ENCODE measurements around the gene KIAA1328.
"Not testable (repeated sequence)": the region's sequence is repeated elsewhere in the genome, so short reads cannot be mapped to it uniquely, and the experiment has no call there.

KIAA1328 gene

DNA sequence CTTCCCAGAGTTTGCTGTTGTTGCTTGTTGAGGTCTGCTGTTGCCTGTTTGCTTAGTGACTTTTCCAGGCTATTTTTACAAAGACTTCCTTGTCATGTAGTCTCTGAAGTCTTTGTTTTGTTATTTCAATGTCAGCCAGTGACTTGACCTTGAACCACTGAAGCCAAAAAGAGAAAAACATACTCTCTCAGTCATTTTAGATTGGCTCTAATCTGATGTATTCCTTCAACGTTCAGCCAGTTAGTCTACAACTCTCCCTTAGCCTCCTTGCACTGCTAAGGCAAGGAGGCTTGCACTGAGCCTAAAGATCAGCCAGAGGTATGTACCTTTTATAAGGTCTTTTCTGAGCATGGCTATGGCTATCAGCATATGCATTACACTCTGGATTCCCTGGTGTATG is 27.9 kb downstream of the KIAA1328 start:
- TF ChIP-seq, protein P1, sequence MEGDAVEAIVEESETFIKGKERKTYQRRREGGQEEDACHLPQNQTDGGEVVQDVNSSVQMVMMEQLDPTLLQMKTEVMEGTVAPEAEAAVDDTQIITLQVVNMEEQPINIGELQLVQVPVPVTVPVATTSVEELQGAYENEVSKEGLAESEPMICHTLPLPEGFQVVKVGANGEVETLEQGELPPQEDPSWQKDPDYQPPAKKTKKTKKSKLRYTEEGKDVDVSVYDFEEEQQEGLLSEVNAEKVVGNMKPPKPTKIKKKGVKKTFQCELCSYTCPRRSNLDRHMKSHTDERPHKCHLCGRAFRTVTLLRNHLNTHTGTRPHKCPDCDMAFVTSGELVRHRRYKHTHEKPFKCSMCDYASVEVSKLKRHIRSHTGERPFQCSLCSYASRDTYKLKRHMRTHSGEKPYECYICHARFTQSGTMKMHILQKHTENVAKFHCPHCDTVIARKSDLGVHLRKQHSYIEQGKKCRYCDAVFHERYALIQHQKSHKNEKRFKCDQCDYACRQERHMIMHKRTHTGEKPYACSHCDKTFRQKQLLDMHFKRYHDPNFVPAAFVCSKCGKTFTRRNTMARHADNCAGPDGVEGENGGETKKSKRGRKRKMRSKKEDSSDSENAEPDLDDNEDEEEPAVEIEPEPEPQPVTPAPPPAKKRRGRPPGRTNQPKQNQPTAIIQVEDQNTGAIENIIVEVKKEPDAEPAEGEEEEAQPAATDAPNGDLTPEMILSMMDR (conservative IDR thresholded peaks at IDR 0.05): no peak
- no peak for TF ChIP-seq ZFX (IDR thresholded peaks at IDR 0.05)
- H3K27ac ChIP-seq: no peak overlapping the region

DNA sequence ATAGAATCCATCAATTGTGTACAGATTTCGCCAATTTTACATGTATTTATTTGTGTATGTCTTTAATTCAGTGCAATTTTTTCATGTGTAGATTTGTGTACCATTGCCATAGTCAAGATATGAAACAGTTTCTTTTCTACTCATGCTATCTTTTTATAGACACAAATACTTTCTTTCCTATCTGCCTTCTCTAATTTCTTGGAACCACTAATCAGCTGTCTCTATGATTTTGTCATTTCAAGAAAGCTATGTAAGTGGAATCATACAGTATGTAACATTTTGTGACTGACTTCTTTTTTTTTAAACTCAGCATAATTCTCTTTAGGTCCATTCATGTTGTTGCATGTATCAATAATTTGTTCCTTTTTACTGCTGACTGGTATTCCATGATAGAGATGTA is 33.3 kb downstream of the KIAA1328 start:
- TF ChIP-seq ZFX (IDR thresholded peaks at IDR 0.05): no peak
- TF ChIP-seq, protein P1 (conservative IDR thresholded peaks at IDR 0.05): no peak
- no peak overlapping the region for H3K27ac ChIP-seq

DNA sequence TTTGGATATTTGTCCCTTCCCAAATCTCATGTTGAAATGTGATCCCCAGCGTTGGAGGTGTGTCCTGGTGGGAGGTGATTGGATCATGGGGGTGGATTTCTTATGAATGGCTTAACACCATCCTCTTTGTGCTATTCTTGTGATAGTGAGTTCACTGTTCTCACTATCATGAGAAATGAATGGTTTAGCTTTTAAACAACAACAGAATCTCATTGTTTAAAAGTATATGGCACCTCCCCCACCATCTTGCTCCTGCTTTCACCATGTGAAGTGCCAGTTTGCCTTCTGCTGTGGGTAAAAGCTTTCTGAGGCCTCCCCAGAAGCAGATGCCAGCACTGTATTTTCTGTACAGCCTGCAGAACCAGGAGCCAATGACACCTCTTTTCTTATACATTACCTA is 38.1 kb downstream of the KIAA1328 start:
- no peak for TF ChIP-seq ZFX (IDR thresholded peaks at IDR 0.05)
- TF ChIP-seq, protein P1 (conservative IDR thresholded peaks at IDR 0.05): no peak

DNA sequence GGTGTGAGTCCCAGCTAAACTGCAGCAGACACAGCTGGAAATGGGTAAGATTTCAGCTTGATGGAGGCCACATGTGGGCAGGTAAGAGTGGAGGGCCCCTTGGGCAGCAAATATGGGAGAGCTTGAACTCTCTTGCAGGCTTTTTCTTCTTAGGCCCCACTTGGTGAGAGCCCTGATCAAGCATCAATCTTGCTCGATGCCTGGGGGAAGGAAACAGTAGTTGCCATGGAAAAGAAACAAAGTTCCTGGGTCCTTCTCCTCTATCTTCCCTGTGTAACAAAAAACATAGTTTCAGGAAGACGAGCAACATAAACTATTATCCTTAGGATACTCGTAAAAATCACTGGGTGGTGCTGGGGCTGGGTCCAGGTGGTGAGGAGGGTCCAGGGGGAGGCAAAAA is 42.9 kb downstream of the KIAA1328 start:
- H3K27ac ChIP-seq: no peak overlapping the region
- TF ChIP-seq ZFX (IDR thresholded peaks at IDR 0.05): no peak
- TF ChIP-seq, protein P1 (conservative IDR thresholded peaks at IDR 0.05): no peak

More for the DNA sequence above, 38.1 kb downstream of the KIAA1328 start:
- no peak overlapping the region for H3K27ac ChIP-seq

DNA sequence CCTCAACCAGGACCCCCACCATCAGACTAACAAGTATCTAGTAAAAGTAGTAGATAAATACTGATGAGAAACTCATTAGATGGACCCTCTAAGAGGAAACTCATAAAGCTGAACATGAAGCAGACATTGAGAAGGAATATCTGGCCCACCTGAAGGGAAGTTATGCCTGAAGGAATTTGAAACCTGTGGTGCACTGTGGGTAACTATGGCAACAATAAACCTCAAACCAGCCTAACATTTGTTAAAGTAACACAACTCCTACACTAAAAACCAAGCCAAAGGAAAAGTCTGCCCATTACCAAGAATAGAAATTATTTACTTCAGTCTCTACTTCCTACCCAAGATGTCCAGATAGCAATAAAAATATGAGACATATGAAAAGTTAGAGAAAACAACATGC is 43.4 kb downstream of the KIAA1328 start:
- TF ChIP-seq, protein P1 (conservative IDR thresholded peaks at IDR 0.05): no peak
- TF ChIP-seq ZFX (IDR thresholded peaks at IDR 0.05): no peak
- no peak overlapping the region for H3K27ac ChIP-seq

DNA sequence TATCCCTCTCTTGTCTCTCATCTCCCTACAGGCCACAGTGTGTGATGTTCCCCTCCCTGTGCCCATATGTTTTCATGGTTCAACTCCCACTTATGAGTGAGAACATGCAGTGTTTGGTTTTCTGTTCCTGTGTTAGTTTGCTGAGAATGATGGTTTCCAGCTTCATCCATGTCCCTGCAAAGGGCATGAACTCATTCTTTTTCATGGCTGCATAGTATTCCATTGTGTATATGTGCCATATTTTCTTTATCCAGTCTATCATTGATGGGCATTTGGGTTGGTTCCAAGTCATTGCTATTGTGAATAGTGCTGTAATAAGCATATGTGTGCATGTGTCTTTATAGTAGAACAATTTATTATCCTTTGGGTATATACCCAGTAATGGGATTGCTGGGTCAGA is 44.9 kb downstream of the KIAA1328 start:
- H3K27ac ChIP-seq: not testable (repeated sequence)

DNA sequence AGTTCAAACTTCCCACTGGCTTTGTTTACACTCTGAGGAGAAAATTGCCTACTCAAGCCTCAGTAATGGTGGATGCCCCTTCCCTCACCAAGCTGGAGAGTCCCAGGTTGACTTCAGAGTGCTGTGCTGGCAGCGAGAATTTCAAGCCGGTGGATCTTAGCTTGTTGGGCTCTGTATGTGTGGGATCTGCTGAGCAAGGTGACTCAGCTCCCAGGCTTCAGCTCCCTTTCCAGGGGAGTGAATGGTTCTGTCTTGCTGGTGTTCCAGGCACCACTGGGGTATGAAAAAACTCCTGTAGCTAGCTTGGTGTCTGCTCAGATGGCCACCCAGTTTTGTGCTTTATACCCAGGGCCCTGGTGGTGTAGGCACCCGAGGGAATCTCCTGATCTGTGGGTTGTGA is 50.9 kb downstream of the KIAA1328 start:
- not testable (repeated sequence) for H3K27ac ChIP-seq

DNA sequence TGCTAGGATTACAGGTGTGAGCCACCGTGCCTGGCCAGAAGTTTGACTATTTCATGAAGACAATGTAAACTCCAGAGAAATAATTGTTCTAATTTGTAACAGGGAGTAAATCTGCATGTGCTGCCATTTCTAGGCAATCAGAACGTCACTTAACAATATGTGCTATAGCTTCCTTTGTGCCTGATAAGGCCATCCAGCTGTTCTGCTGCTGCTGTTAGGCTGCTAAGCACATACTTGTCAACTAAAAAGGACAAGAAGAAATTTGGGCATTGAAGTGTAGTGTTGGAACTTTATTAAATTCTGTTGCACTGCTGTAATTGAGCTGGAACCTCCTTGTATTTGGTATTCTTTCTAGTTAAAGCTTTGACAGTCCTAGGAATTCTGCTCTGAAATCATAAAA is 57.1 kb downstream of the KIAA1328 start:
- TF ChIP-seq, protein P1 (conservative IDR thresholded peaks at IDR 0.05): no peak
- no peak for TF ChIP-seq ZFX (IDR thresholded peaks at IDR 0.05)
- H3K27ac ChIP-seq: no peak overlapping the region

DNA sequence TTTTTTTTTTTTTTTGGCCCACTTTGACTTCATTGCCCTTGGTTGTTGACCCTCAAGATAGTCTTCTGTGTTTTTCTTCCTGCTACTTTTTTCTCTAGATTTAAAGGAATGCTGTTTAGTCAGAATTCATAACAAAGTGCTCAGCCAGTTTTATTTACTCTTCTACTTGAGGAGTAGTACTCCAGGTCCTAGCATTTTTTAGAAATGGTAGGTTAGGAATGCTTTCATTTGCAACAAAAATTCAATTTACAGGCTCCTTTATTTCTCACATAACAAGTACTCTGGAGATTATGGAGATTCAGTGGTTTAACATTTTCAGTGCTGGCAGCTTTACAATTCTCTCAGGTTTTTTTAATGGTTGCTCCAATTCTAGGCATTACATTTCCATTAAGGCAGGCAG is 58.2 kb downstream of the KIAA1328 start:
- TF ChIP-seq, protein P1 (conservative IDR thresholded peaks at IDR 0.05): no peak
- TF ChIP-seq ZFX (IDR thresholded peaks at IDR 0.05): no peak
- no peak overlapping the region for H3K27ac ChIP-seq

All from C4-2B (cell line).